Heart left ventricle (tissue), 13 donors: ENCODE results near the gene SWAP70.

Experiments used
- POLR2A ChIP-seq, 2 donors: fragments of 450-650 bp; IDR thresholded peaks; one replicate each; pipeline ENCODE4 v1.6.1; 2017; ENCODE audit warnings: antibody characterized with exemption in 2 of 2, mild to moderate bottlenecking in 2 of 2, moderate library complexity in 2 of 2
- TF ChIP-seq, protein P1 (sequence below), 12 donors: fragments of 200-600 bp; sonication (generic) in 4 of 12; IDR thresholded peaks; one replicate each; pipeline versions ENCODE4 v1.5.0 to v1.8.0; 2018 to 2022; ENCODE audit warnings: antibody characterized with exemption in 12 of 12, mild to moderate bottlenecking in 5 of 12
- donor health status: ischemic (EF 13 %, LVEDD 7.1; RV severe dilation, severe dysfunction).
- donor health status: DM: no; HTN: yes; CAD: no.
- donor health status: DM: no; HTN: no; CAD: no.
- donor health status: ischemic (EF 25% LVEDD 6.9; RV normal size, moderate dysfunction).
- donor health status: ischemic (EF 25% LVEDD 5.7; RV mildly dilated, moderate dysfunction).
- donor health status: ischemic (EF 35%, LVEDD 5.7; RV mildly dilated, moderate dysfunction).
- donor health status: nonischemic (EF 11% LVEDD 7.7; RV severe dilation, severe dysfunction).
- donor health status: DM: yes; HTN: yes; CAD: no.
- donor health status: PGD.
- donor health status: ischemic (EF 29% LVEDD 5.4; RV normal size, mild dysfunction).
- donor health status: nonischemic (EF 23%, LVEDD 6.1; RV moderate dilation, normal function).

DNA sequence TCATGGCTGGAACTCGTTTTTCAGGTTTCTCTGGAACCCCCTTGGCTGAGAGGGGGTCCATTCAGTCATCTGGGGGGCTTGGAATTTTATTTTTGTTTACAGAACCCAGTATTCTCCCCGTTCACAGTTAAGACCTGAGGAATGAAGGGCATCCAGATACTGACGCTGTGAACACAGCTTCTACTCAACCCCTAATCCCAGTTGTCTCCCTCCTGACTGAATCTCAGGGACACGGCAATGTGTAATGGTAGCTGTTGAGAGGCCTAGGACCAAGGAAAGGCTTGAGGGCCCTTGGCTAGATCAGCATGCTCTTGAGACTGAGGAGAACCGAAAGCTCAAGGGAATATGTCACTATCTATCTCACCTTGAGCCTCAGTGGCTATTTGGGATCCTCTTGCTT, 113.6 kb downstream of the SWAP70 start:
- TF ChIP-seq, protein P1, sequence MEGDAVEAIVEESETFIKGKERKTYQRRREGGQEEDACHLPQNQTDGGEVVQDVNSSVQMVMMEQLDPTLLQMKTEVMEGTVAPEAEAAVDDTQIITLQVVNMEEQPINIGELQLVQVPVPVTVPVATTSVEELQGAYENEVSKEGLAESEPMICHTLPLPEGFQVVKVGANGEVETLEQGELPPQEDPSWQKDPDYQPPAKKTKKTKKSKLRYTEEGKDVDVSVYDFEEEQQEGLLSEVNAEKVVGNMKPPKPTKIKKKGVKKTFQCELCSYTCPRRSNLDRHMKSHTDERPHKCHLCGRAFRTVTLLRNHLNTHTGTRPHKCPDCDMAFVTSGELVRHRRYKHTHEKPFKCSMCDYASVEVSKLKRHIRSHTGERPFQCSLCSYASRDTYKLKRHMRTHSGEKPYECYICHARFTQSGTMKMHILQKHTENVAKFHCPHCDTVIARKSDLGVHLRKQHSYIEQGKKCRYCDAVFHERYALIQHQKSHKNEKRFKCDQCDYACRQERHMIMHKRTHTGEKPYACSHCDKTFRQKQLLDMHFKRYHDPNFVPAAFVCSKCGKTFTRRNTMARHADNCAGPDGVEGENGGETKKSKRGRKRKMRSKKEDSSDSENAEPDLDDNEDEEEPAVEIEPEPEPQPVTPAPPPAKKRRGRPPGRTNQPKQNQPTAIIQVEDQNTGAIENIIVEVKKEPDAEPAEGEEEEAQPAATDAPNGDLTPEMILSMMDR (IDR thresholded peaks at IDR 0.05) = no peak
- TF ChIP-seq POLR2A (IDR thresholded peaks at IDR 0.05) = no peak
